ENCODE data around the gene TMC4.
A peak's percentile ranks its signal among the peaks of the same experiment; 100 is the strongest.
"Not testable (repeated sequence)": the region's sequence is repeated elsewhere in the genome, so short reads cannot be mapped to it uniquely, and the experiment has no call there.

The TMC4 gene, protein sequence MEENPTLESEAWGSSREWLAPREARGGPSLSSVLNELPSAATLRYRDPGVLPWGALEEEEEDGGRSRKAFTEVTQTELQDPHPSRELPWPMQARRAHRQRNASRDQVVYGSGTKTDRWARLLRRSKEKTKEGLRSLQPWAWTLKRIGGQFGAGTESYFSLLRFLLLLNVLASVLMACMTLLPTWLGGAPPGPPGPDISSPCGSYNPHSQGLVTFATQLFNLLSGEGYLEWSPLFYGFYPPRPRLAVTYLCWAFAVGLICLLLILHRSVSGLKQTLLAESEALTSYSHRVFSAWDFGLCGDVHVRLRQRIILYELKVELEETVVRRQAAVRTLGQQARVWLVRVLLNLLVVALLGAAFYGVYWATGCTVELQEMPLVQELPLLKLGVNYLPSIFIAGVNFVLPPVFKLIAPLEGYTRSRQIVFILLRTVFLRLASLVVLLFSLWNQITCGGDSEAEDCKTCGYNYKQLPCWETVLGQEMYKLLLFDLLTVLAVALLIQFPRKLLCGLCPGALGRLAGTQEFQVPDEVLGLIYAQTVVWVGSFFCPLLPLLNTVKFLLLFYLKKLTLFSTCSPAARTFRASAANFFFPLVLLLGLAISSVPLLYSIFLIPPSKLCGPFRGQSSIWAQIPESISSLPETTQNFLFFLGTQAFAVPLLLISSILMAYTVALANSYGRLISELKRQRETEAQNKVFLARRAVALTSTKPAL

DNA sequence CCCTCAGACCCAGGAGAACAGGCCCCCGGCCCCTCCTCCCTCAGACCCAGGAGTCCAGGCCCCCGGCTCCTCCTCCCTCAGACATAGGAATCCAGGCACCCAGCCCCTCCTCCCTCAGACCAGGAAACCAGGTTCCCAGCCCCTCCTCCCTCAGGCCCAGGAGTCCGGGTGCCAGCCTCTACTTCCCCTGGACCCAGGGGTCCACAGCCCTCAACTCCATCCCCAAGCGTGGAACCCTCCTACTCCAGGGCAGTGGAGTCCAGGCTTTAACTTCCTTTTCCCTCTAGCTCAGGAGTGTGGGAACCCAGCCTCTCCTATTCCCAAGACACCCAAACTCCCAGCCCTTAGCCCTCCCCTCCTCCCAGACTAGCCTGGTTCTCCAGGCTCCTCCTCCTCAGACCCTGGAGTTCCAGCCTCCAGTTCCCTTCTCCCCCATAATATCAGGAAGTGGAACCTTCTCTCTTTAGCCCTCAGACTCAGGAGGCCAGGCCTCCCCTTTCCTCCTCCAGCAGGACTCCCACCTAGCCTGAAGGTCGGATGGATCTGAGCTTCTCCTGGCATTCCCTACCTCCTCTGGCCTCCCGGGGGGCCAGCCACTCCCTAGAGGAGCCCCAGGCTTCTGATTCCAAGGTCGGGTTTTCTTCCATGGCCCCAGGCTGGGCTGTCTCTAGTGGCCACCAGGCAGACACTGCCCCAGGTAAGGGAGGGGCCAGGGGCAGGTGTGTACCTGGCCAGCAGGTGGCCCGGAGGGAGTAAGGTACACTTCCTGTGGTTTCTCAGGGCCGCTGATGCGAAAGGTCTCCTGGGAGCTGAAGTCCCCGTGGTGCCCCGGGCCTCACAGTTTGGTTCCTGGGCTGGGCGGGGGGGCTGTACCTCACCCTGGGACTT is at the start of gene TMC4:
TSS of gene TMC4 (minus strand) at position 690 of the 888 bp plus-strand sequence. CDS start at position 647, 43 bp downstream.
- DNase-seq: no peak

DNA sequence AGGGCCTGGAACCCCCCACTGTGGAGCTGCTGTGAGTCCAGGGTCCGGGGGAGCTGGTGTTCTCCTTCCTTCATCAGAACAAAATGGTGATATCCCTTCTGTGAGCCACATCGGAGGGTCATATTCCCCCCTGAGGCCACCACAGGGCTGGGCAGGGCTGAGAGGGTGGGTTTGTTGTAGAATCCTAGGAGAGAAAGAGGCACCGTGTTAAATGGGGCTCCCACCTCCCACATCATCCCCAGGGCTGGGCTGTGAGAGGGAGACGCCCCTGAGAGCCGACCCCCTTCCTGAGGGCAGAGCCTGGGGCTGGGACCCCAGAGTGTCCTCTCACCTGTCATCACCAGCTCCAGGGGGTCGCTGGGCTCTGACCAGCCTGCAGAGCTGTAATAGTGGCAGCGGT is 49.0 kb upstream of the TMC4 start:
- DNase-seq: not testable (repeated sequence)

DNA sequence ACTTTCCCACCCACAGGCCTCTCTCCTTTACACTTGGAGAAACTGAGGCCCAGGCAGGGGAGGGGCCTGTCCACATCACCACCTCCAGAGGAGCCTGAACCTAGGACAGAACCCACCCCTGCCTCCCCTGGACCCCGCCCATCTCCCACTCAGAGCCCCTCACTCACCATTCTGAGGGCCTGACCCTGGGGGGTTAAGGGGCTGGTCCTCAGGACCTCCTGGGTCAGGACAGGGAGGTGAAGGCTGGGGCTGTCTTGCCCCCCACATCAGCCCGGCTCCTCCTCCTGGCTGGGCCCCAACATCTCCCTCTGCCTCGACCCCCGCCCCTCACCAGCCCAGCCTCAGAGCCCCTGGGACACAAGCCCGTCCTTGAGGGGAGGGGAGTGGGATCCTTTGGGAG is 46.7 kb upstream of the TMC4 start:
- not testable (repeated sequence) for DNase-seq

DNA sequence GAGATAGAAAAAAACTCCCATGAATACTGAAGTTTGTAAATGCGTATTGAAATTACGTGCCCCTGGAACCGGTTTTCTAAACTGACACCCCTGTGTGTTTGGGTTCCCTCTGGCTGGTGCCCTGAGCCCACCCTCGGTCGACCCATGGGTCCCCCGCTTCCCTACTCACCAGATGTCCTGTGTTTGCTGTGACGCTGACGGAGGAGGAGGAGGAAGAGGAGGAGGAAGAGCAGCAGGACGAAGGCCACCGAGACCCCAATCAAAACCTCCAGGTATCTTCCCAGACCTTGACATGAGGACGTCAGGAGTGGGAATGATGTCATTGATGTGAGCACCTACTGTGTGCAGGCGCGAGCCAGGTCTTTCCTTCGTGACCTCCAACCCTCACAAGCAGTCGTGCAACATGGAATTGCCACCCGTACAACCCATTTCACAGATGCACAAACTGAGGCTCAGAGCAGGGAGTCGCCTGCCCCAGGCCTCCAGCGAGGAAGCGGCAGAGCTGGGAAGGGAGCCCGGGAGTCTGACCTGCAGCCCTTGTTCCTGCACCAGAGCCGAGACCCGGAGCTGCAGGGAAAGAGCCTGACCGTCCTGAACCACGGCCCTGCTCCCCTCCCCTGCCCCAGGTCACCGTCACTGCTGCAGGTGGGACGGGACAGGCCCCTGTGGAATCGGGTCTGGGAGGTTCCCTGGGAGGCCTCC is 46.2 kb upstream of the TMC4 start:
- DNase-seq: no peak

DNA sequence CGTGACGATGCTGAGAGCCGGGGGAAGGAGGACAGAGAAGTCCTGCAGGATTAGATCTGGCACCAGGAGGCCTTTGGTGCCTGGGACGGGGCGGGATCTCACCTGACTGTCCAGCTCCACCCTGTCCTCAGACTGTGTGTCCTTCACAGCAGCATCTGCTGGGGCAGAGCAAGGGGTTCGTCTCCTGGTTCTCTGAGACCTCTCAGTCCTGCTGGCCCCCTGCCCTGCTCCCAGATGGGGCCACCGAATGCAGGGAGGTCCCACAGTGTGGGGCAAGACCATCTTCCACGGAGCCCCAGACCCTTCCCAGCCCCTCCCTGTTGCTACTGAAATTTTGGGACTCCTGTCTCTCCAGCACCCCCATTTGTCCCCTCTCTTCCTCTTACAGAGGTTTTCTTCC is 45.3 kb upstream of the TMC4 start:
- no peak for DNase-seq

DNA sequence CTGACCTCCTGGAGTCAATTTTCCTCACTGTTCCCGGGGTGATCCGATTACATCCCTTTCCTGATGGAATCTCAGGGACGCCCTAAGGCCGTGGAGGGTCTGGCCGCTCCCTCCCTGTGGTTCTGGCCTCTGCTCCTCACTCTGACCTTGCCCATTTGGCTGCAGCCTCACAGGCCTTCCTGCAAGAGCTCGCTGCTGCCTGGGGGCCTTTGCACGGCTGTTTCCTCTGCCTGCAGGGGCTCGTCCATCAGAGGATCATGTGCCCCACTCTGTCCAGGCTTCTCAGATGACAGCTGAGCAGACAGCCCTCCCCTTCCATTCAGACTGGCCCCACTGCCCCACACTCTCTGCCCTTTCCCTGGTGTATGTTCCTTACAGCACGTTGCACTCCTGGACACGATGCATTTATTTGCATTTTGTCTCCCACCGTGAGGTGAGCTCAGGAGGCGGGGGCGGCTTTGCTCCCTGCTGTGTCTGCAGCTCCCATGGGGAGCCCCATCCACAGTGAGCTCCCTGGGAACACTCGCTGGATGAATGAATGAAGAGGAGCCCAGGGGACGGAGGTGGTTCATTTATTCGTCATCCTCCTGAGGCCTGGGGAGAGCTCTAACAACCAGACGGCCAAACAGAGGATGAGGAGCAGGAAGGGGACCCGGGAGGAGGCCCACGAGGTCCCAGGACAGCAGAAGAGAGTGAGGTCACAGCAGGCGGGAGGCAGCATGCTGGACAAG is 44.7 kb upstream of the TMC4 start:
- DNase-seq: not testable (repeated sequence)

DNA sequence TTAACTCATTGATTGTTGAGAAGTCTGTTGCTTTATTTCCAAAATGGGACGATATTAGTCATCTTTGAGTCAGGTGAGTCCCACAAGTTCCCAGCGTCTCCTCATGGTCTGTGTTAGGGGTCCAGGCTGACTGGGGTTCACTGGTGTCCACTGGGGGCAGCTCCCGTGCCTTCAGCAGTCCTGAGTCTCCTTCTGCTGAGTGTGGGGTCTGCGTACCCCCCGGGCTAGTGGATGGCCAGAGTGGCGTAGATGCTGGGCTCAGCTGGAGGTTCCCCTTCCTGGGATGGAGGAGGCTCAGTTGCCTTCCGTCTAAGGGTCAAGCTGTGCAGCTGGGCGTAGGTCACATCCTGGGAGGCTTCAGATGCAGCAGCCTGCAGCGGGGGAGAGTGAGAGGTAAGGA is 43.9 kb upstream of the TMC4 start:
- DNase-seq: no peak

DNA sequence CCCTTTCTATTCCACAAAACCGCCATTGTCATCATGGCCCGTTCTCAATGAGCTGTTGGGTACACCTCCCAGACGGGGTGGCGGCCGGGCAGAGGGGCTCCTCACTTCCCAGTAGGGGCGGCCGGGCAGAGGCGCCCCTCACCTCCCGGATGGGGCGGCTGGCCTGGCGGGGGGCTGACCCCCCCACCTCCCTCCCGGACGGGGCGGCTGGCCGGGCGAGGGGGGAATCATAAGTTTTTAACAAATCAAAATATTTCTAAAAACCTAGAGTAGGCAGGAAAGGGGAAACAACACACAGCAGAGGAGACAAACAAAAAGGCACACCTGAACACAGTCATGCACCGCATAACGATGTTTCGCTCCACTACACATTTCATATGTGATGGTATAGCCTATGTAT is 41.8 kb upstream of the TMC4 start:
- DNase-seq: not testable (repeated sequence)

DNA sequence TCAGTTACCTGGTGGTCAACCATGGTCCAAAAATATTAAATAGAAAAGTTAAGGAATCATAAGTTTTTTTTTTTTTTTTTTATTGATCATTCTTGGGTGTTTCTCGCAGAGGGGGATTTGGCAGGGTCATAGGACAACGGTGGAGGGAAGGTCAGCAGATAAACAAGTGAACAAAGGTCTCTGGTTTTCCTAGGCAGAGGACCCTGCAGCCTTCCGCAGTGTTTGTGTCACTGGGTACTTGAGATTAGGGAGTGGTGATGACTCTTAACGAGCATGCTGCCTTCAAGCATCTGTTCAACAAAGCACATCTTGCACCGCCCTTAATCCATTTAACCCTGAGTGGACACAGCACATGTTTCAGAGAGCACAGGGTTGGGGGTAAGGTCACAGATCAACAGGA is 41.3 kb upstream of the TMC4 start:
- not testable (repeated sequence) for DNase-seq

DNA sequence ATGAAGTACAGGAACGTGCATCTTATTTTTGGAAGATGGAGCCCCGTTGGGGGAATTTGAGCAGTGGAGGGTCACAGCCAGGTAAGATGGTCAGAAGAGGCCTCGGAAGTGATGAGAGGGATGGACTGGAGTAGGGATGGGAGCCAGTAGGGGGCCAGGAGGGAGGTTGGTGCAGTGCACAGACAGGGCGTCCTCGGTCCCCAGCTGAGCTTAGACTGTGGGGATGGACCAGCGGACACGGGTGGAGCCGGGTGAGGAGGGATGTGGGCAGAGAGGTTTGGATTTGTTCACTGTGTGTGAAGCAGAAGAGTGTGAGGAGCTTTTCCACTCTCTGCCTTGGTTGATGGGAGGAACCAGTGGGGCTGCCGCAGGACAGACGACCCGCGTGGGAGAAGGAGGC is 38.3 kb upstream of the TMC4 start:
- no peak for DNase-seq

DNA sequence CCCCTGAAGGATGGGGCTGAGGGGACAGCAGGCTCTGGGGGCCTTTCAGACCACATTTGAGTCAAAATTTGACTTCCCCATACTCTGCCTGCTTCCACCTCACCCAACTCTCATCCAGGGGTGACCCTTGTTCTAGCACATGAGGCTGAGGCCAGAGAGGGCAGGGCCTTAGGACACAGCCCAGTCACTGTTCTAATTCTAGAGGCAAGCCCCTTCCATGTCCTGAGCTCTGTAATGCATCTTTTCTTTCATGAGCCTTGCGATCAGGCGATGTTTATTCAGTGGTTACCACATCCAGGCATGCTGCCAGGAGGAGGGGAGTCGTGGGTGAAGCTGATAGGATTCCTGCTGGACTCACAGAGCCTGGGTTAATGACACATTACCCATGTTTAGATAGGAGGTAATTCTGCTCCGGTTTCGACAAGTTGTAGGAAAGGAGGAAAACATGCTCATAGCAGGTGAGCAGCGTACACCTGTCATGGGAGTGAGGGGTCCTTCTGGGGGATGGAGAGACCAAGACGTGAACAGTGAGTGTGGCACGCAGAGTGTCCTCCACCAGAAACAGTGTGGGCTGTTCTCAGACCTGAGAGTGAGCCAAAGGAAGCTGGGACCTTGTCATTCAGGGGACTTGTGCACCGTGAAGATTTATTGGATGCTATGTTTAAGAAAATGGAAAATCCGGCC is 37.0 kb upstream of the TMC4 start:
- DNase-seq: no peak

DNA sequence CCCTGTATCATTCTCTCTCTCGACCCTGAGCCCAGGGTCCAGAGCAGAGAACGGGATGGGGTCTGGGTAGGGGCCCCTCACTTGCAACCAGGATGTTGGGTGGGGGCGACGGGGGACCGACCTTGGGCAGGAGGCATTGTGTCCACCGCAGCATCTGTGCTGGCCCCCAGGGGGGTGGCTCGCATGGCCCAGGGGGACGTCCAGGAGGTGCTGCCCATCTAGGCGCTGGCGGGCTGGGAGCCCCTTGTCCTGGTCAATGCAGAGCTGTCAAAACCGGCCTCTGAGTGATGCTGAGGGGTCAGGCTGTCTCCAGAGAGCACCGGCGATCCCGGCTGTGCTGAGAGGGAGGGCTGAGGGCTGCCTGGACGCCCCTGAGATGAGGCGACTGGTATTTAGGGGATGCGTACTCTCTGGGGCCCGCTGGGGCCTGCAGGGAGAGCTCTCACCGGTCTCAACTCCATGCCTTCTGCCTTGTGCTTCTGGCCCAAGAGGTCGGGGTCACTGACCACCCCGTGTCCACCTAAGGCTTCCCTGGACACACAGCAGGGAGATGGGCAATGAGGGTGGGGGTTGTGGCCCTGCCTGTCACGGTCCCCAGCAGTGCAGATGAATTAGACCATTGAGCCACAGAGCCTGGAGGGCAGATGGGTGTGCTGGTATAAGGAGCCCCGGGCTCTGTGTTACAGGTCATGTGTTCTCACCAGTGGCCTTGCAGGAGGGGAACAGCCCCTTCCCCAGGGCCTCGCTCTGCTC is 36.3 kb upstream of the TMC4 start:
- DNase-seq: no peak

DNA sequence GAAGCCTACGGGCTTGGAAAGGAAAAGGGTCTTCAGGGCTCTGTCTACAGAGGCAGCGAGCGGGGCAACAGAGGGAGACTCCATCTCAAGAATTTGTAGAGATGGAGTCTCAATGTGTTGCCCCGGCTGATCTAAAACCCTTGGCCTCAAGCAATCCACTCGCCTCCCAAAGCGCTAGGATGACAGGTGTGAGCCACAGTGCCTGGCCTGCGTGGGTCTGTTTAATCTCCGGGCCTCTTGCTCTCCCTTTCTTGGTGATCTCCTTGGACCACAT is 35.8 kb upstream of the TMC4 start:
- no peak for DNase-seq

DNA sequence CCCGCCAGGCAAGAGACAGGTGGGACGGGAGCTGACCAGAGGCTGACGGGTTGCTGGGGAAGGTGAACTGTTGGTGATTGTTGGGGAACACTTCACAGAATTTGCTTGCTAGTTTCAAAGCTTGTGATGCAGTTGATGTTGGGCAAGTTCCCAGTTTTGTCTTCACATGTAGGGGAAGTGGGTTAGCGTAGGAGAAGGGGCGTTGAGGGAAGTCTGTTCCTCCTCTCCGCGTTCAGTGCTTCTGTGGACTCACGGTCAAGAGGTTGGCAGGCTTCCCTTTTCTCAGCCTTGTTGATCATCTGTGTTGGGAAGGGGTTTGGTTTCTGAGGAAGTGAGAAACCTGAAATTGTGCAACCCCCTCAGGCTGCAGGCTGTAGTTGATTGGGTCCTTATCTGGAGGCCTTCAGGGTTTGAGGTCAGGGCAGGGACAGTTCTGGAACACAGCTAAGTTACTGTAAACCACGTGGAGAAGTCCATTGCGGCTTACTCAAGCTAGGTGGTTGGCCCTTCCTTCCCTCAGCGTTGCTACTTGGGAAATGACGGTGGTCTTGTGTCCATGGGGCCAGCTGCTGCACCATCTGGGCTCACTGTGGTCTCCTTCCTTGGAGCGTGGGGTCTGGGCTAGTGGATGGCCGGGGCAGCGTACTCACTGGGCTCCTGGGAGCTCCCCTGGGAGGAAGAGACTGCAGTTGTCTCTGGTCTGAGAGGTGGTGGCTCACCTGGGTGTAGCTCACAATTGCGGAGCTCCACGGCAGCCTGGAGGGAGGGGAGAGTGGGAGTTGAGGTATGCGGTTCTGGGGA is 35.2 kb upstream of the TMC4 start:
- peak; percentile 50 for DNase-seq

DNA sequence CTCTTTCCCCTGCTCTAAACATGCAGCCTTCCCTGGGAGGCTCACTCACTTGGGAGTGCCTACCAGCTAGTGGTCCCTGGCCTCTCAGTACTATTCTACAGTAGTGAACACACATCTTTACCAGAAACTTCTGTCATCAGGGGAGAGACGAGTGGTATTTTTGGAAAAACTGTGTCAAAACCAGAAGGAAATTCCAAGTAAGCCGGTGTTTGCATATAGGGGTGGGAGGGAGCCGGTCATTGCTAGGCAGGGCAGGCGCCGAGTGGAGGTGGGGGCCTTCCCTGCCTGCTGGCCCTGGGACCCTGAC is 34.7 kb upstream of the TMC4 start:
- no peak for DNase-seq

DNA sequence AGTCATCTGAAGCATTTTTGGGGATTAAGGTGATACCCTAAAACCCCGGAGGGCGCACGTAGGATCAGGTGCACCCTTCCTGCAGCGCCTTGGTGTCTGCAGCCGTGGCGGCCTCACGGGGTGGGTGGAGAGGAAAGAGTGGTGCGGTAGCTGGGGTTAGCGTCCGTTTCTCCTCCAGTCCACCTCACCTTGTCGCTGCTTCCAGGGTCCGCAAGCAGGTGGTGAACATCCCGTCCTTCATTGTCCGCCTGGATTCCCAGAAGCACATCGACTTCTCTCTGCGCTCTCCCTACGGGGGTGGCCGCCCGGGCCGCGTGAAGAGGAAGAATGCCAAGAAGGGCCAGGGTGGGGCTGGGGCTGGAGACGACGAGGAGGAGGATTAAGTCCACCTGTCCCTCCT is 34.2 kb upstream of the TMC4 start:
- DNase-seq: not testable (repeated sequence)

DNA sequence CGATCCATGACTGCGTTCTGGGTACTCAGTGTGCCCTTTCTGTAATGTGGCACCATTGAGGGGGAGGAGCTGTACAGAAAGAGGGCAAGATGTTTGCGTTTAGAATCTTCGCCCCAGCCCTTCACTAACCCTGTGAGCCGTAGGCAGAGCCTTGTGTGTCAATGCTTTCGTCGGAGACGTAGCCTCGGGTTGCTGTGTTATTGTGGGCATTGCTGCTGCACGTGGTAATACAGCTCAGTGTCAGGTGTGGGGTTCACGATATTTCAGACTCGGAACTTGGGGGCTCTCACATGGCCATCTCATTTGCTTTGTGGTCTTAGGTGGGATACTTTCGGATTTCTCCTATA is 33.8 kb upstream of the TMC4 start:
- no peak for DNase-seq

DNA sequence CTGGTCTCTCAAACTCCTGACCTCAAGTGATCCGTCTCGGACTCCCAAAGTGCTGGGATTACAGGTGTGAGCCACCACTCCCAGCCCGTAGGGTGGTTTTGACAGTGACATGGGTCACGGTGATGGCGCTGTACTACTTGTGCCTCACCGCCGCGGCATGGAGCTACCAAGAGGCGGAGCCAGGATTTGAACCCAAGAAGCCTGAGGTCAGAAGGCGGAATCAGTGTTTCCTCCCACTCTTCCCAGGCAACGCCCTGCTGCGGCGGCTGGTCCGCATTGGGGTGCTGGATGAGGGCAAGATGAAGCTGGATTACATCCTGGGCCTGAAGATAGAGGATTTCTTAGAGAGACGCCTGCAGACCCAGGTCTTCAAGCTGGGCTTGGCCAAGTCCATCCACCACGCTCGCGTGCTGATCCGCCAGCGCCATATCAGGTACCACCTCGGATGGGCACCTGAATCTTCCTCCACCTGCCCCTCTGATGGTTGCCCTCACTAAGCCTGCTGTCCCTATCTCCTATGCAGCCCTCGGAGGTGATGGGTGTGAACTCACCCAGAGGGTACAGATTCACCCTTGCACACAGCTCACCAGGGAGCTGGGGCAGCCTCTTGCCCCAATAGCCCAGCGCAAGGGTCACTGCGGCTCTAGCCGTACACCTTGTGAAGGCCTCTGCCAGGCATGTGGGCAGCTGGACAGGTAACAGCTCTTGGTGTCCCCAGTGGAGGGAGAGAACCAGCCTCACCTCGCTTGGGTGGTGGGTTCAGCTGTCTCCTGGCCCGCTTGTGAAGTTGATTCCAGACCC is 33.3 kb upstream of the TMC4 start:
- DNase-seq: no peak

DNA sequence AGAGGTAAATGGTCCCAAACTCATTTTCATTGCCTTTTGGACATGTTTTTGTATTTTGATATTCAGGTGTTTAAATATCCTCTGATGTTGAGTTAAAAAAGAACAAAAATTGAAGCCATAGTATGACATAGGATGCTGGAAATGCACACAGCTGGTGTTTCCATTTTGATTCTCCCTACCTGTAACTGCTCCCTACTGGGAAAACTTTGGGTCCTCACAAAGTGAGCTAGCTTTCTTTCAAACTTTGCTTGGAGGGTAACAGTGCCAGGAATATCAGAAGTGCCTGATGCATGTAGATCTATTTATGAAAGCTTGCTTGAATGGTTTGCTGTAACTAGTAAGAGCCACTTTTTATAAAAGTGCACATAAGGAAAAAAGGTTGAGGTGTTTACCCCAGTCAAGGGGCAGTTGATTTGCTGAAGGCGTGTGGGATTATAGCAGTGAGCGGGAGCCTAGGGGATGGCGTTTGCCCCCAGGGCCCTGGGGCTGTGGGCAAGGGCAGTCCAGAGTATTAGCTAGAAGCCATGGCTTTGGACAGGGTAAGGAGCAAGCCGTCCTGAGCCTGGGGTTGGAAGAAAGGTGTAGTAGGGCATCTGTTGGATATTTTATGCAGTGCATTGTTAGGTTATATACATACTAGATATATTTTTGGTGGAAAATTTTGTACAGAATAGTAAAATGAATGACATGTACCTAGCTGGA is 32.0 kb upstream of the TMC4 start:
- no peak for DNase-seq
